Tibial nerve (tissue), 4 donors: Measurements from ENCODE around the gene UBE2D1. TPM values are rescaled to one million over a fixed set of nuclear protein-coding genes. Genes with fewer than 3 reads are reported as not detected.

Source experiments
- DNase-seq, 2 donors: peaks; one replicate each; pipeline ENCODE4 v3.0.0-alpha.2; 2019; ENCODE audit warnings: low spot score in 2 of 2
- H3K27ac ChIP-seq, 4 donors: fragments of 200-600 bp; sonication (generic) in 3 of 4; one replicate each; pipeline ENCODE4 v1.5.1; 2017 to 2019; ENCODE audit warnings: mild to moderate bottlenecking in 1 of 4
- H3K27me3 ChIP-seq, 2 donors: fragments of 200-600 bp; sonication (generic) in 1 of 2; one replicate each; pipeline versions ENCODE4 v1.5.1 to v1.6.0; 2017 to 2019
- H3K36me3 ChIP-seq, 3 donors: fragments of 200-600 bp; sonication (generic); one replicate each; pipeline ENCODE4 v1.5.1; 2018 to 2019
- H3K4me1 ChIP-seq, 4 donors: fragments of 200-600 bp; sonication (generic) in 3 of 4; one replicate each; pipeline ENCODE4 v1.5.1; 2017 to 2019
- H3K4me3 ChIP-seq, 4 donors: fragments of 200-600 bp; sonication (generic) in 3 of 4; one replicate each; pipeline ENCODE4 v1.5.1; 2017 to 2019; ENCODE audit warnings: mild to moderate bottlenecking in 1 of 4, moderate library complexity in 1 of 4
- H3K9me3 ChIP-seq, 4 donors: fragments of 200-600 bp; sonication (generic) in 3 of 4; one replicate each; pipeline ENCODE4 v1.5.1; 2017 to 2019
- EP300 ChIP-seq, 2 donors: sonication (generic); formaldehyde crosslinking; IDR thresholded peaks; one replicate each; pipeline ENCODE4 v1.6.1; 2017; ENCODE audit warnings: antibody characterized with exemption in 2 of 2, mild to moderate bottlenecking in 1 of 2
- POLR2A ChIP-seq, 2 donors: fragments of 450-650 bp; IDR thresholded peaks; one replicate each; pipeline ENCODE4 v1.6.1; 2017; ENCODE audit warnings: antibody characterized with exemption in 2 of 2, mild to moderate bottlenecking in 2 of 2, moderate library complexity in 2 of 2
- WGBS, 2 donors: methylation state at CpG; one replicate each; pipeline ENCODE4 v1.1.5; 2018; 5-methylcytosine and 5-hydroxymethylcytosine counted together
- total RNA-seq, 4 donors: library from RNA; depleted of rRNA; stranded (reverse); fragments of >200 nt; gene quantifications; one replicate each; pipeline ENCODE4 v1.1.0, GENCODE V29; 2016
- TF ChIP-seq, protein P1 (sequence below), 5 experiments: fragments of 200-600 bp in 3 of 5; fragments of 450-650 bp in 2 of 5; sonication (generic) in 3 of 5; IDR thresholded peaks; one replicate each; pipeline ENCODE4 v1.5.1; 2016 to 2019; ENCODE audit warnings: antibody characterized with exemption in 5 of 5, mild to moderate bottlenecking in 3 of 5, moderate library complexity in 2 of 5

UBE2D1 gene
- total RNA-seq, 4 donors from 2014 or later, result 9.3 to 22.5 (median 12.9) TPM

DNA sequence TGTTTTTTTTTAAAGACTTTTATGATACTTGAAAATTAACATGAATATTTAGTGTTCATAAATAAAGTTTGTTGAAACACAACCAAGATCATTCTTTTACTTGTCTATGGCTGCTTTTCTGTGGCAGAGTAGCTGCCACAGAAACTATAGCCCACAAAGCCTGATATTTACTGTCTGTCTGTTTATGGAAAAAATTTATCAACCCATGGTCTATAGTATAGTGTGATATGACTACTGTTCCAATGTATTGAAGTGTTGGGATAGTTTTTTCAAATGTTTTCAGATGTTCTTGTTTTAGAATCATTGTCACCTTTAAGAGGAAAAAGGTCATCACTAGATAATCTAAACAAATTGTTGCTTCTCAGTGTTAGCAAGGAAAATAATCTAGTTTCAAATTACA is 61.3 kb downstream of the UBE2D1 start:
- no peak for DNase-seq
- Histone ChIP-seq H3K27ac (no peak overlapping the region), H3K27me3 (no peaks in the 10 kb centered on the region), H3K4me3 (no peak overlapping the region), H3K36me3 (peaks cover 0 to 64% (median 11%) of the 10 kb centered on the region in 3 donors), H3K9me3 (no peaks in the 10 kb centered on the region), H3K4me1 (peaks cover 0 to 2% (median under 1%) of the 10 kb centered on the region in 4 donors)
- TF ChIP-seq EP300 (IDR thresholded peaks at IDR 0.05) (no peak), POLR2A (IDR thresholded peaks at IDR 0.05) (no peak)
- TF ChIP-seq, protein P1, sequence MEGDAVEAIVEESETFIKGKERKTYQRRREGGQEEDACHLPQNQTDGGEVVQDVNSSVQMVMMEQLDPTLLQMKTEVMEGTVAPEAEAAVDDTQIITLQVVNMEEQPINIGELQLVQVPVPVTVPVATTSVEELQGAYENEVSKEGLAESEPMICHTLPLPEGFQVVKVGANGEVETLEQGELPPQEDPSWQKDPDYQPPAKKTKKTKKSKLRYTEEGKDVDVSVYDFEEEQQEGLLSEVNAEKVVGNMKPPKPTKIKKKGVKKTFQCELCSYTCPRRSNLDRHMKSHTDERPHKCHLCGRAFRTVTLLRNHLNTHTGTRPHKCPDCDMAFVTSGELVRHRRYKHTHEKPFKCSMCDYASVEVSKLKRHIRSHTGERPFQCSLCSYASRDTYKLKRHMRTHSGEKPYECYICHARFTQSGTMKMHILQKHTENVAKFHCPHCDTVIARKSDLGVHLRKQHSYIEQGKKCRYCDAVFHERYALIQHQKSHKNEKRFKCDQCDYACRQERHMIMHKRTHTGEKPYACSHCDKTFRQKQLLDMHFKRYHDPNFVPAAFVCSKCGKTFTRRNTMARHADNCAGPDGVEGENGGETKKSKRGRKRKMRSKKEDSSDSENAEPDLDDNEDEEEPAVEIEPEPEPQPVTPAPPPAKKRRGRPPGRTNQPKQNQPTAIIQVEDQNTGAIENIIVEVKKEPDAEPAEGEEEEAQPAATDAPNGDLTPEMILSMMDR (IDR thresholded peaks at IDR 0.05), result no peak

DNA sequence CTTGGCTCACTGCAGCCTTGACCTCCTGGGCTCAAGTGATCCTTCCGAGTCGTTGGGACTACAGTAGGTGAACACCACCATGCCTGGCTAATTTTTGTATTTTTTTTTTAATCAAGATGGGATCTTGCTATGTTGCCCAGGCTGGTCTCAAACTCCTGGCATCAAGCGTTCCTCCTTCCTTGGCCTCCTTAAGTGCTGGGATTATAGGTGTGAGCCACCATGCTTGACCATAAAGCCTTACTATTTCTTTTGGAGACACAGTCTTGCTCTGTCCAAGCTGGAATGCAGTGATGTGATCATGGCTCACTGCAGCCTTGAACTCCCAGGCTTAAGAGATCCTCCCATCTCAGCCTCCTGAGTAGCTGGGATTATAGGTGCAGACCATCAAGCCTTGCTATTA is 63.0 kb downstream of the UBE2D1 start:
- H3K27ac ChIP-seq, result no peak overlapping the region
- 95 to 96% methylated on average over 3 of the region's 3 CpGs for WGBS, 2 donors
- H3K4me1 ChIP-seq, result no peaks in the 10 kb centered on the region
- no peak overlapping the region for H3K4me3 ChIP-seq
- no peaks in the 10 kb centered on the region for H3K9me3 ChIP-seq
- no peaks in the 10 kb centered on the region for H3K27me3 ChIP-seq
- no peak for DNase-seq
- TF ChIP-seq EP300 (IDR thresholded peaks at IDR 0.05) (no peak), POLR2A (IDR thresholded peaks at IDR 0.05) (no peak)
- TF ChIP-seq, protein P1 (IDR thresholded peaks at IDR 0.05), result no peak
- peaks cover 0 to 55% (median 11%) of the 10 kb centered on the region in 3 donors for H3K36me3 ChIP-seq

DNA sequence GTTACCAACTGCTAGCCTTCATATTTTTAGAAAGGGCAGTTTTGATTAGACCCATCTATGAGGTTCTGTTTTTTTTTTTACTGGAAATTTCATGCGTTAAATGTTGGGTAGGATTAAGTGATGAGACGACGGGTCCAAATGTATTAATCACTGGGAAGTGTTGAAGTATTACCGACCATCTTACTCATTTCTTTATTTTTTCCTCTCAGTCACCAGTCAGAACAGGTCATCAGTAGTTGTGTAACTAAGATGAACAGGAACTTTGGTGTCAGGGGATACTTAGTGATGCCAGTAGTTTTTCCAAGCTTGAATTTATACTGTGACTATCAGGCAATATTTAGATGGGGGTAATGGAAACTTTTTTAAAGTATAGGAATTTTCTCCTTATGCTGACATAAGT is 64.6 kb downstream of the UBE2D1 start:
- Histone ChIP-seq H3K27ac (no peak overlapping the region), H3K9me3 (no peaks in the 10 kb centered on the region), H3K36me3 (peaks cover 0 to 39% (median 11%) of the 10 kb centered on the region in 3 donors), H3K27me3 (no peaks in the 10 kb centered on the region), H3K4me3 (no peak overlapping the region), H3K4me1 (no peaks in the 10 kb centered on the region)
- 86 to 92% methylated on average over 4 of the region's 4 CpGs for WGBS, 2 donors
- TF ChIP-seq POLR2A (IDR thresholded peaks at IDR 0.05), result no peak
- TF ChIP-seq EP300 (IDR thresholded peaks at IDR 0.05), result no peak
- TF ChIP-seq, protein P1 (IDR thresholded peaks at IDR 0.05), result no peak
- DNase-seq, result no peak

DNA sequence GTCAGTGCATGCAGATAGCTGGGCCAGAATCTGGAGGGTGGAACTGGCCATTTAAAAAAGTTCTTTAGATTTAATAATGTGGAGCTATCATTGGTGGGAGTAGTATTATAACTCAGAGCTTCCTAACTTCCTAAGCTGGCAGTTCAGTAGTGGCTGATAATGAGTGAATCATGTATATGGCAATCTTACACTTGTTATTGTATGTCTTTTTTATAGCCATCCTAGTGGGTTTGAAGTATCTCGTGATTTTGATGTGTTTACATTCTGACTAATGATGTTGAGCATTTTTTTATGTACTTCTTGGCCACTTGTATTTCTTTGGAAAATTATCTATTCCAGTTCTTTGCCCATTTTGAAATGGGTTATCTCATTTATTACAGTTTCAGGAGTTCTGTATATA is 65.8 kb downstream of the UBE2D1 start:
- H3K27me3 ChIP-seq, result no peaks in the 10 kb centered on the region
- no peak overlapping the region for H3K4me3 ChIP-seq
- WGBS, 2 donors, result 68 to 71% methylated on average over 1 of the region's 1 CpG
- TF ChIP-seq, protein P1 (IDR thresholded peaks at IDR 0.05), result no peak
- TF ChIP-seq POLR2A (IDR thresholded peaks at IDR 0.05) (no peak), EP300 (IDR thresholded peaks at IDR 0.05) (no peak)
- H3K36me3 ChIP-seq, result peaks cover 0 to 27% (median 7%) of the 10 kb centered on the region in 3 donors
- DNase-seq, result no peak
- no peaks in the 10 kb centered on the region for H3K4me1 ChIP-seq
- H3K9me3 ChIP-seq, result no peaks in the 10 kb centered on the region
- H3K27ac ChIP-seq, result no peak overlapping the region

DNA sequence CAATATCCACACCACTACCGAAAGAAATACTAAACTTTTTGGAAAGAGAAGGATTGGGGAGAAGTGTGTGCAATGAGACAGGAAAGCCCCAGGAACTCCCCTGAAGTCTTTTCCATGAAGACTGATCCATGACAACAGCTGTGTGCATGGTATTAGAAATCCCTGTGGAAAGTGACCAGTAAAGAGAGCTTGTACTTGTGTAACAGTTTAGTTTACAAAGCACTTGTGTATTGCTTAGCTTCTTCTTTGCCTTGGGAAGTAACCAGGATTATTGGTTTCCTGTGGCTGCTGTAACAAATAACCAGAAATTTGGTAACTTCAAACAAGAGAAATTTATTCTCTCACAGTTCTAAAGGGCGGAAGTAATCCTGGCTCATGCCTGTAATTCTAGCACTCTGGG is 69.2 kb downstream of the UBE2D1 start:
- Histone ChIP-seq H3K4me1 (no peaks in the 10 kb centered on the region), H3K9me3 (no peaks in the 10 kb centered on the region), H3K27ac (no peak overlapping the region), H3K4me3 (no peak overlapping the region), H3K27me3 (no peaks in the 10 kb centered on the region), H3K36me3 (no peaks in the 10 kb centered on the region)
- TF ChIP-seq POLR2A (IDR thresholded peaks at IDR 0.05), result no peak
- TF ChIP-seq, protein P1 (IDR thresholded peaks at IDR 0.05), result no peak
- no peak for TF ChIP-seq EP300 (IDR thresholded peaks at IDR 0.05)
- no peak for DNase-seq
- WGBS, 2 donors, result 80 to 96% methylated on average over 2 of the region's 2 CpGs
